GM12872 (cell line): ENCODE results near the gene ZRANB1.

Experiments used
- TF ChIP-seq, protein P1 (sequence below): IDR thresholded peaks from 3 replicates; pipeline ENCODE4 v1.5.1; 2011; ENCODE audit warnings: low read depth, mild to moderate bottlenecking, low read length, moderate library complexity; ENCODE audit not compliant: insufficient read depth

ZRANB1 gene

DNA sequence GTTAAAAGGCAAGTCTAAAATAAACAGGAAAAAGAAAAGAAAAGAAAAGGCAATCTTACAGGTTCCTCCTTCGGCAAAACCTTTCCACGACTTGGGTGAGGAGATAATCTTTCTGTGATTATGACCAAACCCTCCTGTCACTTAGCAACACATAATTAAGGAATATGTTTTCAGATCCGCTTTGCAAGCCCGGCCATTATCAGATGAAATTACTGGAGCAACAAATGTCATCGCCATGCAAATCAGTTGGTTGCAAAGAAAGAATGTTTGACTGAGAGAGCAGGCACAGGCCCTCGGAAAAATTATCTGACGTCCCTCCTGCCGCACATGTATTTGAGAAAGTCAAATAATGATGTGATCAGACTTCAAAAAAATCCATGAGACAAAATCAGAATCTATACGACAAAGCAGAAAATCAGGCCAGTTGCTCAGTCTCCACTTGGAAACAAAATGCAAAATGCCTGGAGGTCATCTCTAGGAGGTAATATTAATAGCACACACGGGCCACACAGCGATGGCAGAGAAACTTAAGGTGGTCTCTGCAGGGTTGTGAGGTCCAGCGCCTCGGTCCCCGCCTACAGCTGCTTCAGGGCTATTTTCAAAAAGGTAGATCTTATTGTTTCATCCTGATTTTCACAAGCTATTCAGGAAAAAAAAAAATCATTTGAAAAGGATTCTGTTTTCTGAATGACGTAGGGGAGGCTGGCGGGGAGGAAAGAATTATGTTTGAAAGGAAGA lies 82.7 kb downstream of the ZRANB1 start:
- TF ChIP-seq, protein P1, sequence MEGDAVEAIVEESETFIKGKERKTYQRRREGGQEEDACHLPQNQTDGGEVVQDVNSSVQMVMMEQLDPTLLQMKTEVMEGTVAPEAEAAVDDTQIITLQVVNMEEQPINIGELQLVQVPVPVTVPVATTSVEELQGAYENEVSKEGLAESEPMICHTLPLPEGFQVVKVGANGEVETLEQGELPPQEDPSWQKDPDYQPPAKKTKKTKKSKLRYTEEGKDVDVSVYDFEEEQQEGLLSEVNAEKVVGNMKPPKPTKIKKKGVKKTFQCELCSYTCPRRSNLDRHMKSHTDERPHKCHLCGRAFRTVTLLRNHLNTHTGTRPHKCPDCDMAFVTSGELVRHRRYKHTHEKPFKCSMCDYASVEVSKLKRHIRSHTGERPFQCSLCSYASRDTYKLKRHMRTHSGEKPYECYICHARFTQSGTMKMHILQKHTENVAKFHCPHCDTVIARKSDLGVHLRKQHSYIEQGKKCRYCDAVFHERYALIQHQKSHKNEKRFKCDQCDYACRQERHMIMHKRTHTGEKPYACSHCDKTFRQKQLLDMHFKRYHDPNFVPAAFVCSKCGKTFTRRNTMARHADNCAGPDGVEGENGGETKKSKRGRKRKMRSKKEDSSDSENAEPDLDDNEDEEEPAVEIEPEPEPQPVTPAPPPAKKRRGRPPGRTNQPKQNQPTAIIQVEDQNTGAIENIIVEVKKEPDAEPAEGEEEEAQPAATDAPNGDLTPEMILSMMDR = no peak

DNA sequence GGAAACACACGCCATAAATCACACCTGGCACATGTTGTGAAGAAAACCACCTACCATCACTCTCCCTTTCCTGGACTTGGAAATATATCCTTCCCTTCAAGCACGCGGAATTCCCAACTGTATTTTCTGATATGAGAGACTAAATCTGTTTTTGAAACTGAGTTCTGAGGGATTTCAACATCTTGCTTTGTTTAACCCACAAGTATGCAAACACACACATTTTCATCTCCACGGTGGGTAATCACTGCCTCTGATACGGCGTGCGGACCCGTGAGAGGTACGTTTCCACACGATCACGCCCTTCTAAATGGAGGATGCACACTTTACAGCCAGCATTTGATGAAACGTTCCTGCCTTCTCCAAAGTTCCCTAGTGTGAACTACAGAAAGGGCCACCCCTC lies 83.4 kb downstream of the ZRANB1 start:
- TF ChIP-seq, protein P1 = no peak

DNA sequence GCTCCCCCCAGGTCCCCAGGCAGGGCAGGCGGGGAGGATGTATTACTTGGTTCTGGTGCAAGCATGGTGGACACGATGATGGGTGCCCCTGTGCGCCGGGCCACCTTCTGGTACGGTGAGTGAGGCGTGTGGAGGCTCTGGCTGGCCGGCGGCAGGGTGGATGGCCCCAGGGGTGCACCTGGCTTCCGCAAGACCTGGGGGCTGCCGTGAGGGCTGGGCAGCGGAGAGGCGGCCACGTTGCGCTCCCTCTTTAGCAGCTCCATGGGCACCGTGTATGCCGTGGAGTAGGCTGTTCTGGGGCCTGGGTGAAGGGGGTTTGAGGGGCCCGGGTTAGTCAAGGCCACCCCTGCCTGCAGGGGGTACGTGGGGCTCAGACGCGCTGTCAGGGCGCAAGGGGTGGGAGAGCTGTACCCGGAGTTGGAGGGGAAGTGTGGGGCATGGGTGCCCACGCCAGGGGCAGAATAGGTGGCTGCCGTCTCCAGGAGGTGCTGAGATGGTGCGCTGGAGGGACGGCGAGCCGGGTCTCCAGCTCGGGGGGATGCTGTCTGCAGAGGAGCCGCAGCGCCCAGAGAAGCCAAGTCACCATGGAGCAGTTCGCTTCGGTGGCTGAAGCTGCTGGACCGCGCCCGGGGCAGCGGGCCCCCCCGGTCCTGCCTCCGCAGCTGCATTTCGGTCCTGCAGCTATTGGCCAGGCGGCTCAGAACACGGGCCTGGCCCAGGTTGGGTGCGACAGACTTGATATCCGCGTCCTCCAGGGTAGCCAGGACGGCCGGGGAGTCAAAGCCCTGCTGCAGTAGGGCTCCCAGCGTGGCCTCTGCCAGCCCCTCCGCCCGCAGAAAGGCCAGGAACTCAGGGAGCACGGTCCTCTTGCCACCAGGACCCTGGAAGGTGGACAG lies 84.4 kb downstream of the ZRANB1 start:
- TF ChIP-seq, protein P1 = no peak

DNA sequence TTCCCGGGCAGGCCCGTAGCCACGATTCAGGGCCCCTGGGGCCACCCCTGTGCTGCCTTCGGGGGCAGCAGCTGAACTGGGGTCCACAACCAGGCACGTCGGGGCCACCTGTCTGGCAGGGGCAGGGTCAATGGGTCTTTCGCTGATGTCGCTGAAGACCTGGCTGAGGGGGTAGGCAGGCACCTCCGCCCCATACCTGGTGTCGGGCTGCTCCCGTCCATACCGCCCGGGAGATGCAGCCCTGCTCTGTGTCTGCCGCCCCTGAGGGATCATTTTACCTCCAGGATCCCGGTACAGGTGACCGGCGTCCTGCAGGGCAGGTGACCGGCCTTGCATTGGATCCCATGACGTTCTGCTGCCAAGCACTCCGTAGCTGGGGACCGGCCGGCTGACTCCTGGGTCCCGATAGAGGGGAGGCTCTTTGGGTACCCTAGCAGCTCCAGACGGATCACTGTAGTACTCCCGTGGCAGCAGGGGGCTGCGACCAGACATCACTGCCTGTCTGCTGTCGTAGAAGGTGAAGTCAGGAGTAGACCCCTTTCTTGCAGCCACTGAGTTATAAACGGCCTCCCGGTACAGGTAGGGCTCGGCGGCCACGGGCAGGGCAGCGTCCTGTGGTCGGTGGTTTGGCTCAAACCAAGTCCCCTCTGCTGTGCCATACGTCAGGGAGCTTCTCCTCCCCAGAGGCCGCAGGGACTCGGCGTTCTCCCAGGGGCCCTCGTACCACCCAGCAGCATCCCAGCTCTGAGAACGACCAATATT lies 85.2 kb downstream of the ZRANB1 start:
- TF ChIP-seq, protein P1 = no peak

DNA sequence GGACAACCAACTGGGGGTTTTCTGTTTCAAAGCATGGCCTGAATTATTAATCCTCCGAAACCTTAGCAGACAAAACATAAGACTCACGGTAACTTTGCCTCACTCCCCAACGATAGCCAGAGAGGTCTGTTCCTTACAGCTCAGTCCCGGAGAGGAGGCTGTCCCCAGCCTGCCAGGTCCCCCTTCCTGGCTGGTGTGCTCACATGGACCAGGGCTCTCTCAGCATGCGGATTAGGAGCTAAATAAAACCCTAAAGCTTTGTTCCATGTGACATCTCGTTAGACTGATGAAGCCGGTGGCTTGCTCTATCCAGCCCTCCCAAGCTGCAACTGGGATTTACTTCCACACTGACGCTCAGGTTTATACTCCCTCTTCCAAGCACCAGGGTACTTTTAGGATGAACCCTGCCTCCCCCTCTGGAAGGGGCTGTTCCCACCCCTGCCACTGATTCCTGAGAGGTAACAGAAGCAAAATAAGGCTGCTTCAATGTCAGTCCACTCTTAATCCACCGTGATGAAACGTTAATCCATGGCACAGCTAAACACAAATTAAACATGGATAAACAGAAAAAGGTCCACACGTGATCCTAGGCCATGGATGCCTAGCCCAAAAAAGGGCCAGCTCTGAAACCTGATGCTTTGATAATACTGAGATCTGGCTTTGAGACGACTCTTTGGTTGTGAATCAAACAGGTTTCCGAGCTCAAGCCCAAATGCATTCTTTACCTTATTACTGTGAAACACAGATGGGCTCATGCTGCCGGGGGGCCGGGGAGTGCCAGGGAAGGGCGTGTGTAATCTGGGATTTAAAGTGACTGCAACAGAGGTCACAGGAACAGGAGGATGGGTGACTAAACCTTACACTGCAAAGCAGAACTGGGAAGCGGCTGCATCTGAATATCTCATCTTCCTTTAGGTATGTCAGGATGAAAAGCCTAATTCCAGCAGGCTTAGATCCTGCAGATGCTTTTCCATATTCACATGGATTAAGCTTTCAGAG lies 86.2 kb downstream of the ZRANB1 start:
- TF ChIP-seq, protein P1 = no peak

DNA sequence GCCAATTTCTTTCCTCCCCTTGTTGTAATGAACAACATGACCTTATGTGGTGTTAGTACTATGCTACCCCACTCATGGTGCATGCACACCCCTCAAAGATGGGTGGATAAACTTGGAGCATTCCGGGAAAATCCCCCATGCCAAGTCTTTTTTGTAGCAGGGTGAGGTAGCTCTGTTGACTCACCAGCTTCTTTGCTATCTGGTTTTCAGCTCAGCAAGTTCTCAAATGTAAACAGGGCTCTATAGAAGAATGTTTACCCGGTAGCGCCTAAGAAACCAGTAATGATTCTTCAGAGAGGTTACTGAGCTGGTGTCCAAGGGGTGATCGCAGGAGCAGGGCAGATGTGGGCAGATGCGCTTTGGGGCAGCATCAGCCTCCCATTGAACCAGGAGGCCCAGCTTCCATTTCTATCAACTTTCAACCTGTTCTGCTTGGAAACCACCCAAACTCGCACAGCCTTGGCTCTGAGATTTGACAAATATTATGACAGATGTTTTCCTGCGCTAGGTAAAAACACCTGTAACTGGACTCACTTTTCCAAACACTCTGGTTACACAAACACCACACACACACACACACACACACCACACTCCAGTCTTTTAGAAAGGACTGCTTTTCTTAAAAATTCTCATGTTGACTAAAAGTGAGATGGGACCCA lies 87.8 kb downstream of the ZRANB1 start:
- TF ChIP-seq, protein P1 = no peak
